BJ (cell line): ENCODE measurements around the gene VIL1. TPM values are rescaled to one million over a fixed set of nuclear protein-coding genes. Genes with fewer than 3 reads are reported as not detected.

Experiments
- CTCF ChIA-PET: fragments of 350-600 bp; formaldehyde crosslinking; extraction: SDS; loops from one replicate; lab custom pipeline; 2021; ENCODE audit warnings: antibody characterized with exemption, inconsistent platforms; lab: Yijun Ruan, JAX
- POLR2A ChIA-PET: fragments of 300-600 bp; sonication (Branson Sonifier 250); formaldehyde crosslinking; extraction: SDS; loops from one replicate; lab custom pipeline; 2021; ENCODE audit warnings: antibody characterized with exemption; lab: Charles Lee
- DNase-seq: peaks from one replicate; pipeline ENCODE4 v3.0.0-alpha.2; 2011; ENCODE audit warnings: low read depth
- H3K27me3 ChIP-seq: 2 replicates; pipeline ENCODE4 v1.6.0; 2011; ENCODE audit warnings: low read length; ENCODE audit not compliant: control insufficient read depth, insufficient read depth
- H3K36me3 ChIP-seq: 2 replicates; pipeline ENCODE4 v1.5.1; 2011; ENCODE audit warnings: low read length; ENCODE audit not compliant: control insufficient read depth, insufficient read depth
- H3K4me3 ChIP-seq: 2 replicates; pipeline ENCODE4 v1.5.1; 2011; ENCODE audit warnings: low read depth, mild to moderate bottlenecking, control low read depth, low read length
- polyA plus RNA-seq: library from polyadenylated mRNA; depleted of rRNA; stranded (reverse); fragments of >200 nt; gene quantifications from 2 replicates; pipeline ENCODE4 v1.2.3, GENCODE V29; 2011
- TF ChIP-seq, protein P1 (sequence below): IDR thresholded peaks from 2 replicates; pipeline ENCODE4 v1.5.1; 2011; ENCODE audit warnings: low read depth, mild to moderate bottlenecking, control low read depth, inconsistent platforms, low read length, moderate library complexity; ENCODE audit not compliant: insufficient read depth

Gene VIL1
- polyA plus RNA-seq, 1 experiment, result not detected

- TF ChIP-seq, protein P1, sequence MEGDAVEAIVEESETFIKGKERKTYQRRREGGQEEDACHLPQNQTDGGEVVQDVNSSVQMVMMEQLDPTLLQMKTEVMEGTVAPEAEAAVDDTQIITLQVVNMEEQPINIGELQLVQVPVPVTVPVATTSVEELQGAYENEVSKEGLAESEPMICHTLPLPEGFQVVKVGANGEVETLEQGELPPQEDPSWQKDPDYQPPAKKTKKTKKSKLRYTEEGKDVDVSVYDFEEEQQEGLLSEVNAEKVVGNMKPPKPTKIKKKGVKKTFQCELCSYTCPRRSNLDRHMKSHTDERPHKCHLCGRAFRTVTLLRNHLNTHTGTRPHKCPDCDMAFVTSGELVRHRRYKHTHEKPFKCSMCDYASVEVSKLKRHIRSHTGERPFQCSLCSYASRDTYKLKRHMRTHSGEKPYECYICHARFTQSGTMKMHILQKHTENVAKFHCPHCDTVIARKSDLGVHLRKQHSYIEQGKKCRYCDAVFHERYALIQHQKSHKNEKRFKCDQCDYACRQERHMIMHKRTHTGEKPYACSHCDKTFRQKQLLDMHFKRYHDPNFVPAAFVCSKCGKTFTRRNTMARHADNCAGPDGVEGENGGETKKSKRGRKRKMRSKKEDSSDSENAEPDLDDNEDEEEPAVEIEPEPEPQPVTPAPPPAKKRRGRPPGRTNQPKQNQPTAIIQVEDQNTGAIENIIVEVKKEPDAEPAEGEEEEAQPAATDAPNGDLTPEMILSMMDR, result no peak
- DNase-seq, result no peak
- H3K27me3 ChIP-seq, result no peaks in the 10 kb centered on the region; the same call in 1 of the 2 replicates
- POLR2A ChIA-PET, result no interaction called here
- no peaks in the 10 kb centered on the region for H3K36me3 ChIP-seq
- CTCF ChIA-PET, result no interaction called here
- no peak overlapping the region for H3K4me3 ChIP-seq
These were observed 19.0 kb downstream of the VIL1 start for GRCh38 chr2:218437969-218438368.

DNA sequence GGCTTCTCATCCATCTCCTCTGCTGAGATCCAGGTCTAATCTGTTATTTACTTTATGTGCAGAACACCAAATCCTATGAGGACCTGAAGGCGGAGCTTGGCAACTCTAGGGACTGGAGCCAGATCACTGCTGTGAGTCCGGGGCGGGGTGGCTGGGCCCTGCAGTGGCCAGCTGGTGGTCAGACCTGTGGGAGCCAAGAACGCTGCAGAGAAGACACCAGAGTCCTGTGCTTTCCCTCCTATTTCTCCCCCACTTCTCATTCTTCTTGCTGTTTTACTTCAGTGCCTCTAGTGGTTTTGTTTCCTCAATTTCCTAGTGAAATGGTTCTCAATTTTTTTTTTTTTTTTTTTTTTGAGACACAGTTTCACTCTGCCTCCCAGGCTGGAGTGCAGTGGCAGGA is 19.7 kb downstream of the VIL1 start:
- CTCF ChIA-PET, result no interaction called here
- no peak for DNase-seq
- H3K4me3 ChIP-seq, result no peak overlapping the region
- TF ChIP-seq, protein P1, result no peak
- POLR2A ChIA-PET, result no interaction called here
- H3K36me3 ChIP-seq, result no peaks in the 10 kb centered on the region
- no peaks in the 10 kb centered on the region; the same call in 1 of the 2 replicates for H3K27me3 ChIP-seq

DNA sequence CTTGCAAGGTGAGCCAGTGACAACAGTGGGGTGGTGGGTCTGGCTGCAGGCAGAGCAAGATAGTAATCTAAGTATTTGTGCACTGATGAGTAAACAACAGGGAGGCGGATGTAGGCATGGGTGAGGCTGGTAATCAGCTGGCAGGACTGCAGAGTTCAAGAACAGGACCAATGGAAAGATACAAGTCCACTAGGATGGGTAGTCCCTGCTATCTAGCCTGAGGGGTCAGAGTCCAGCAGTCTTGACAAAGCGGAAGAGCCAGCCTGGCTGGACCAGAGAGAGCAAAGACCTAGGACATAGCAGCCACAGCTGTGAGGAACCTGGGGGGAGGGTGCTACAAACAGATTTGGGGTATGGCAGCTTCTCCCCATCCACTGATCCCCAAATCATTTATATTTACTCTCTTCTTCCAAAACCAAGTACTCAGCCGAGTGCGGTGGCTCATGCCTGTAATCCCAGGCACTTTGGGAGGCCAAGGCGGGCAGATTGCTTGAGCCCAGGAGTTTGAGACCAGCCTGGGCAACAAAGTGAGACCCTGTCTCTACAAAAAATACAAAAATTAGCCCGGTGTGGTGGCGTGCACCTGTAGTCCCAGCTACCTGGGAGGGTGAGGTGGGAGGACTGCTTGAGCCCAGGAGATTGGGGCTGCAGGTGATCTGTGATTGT is 25.9 kb downstream of the VIL1 start:
- H3K27me3 ChIP-seq, result no peaks in the 10 kb centered on the region; the same call in 1 of the 2 replicates
- CTCF ChIA-PET, result interaction anchor here (1.0 to 1.2 kb wide), 3 partner anchors 11 to 22 kb away, joined by 3 to 4 read pairs (median 3); no protein-coding TSS in a partner anchor
- no peak for DNase-seq
- TF ChIP-seq, protein P1, result no peak
- H3K4me3 ChIP-seq, result no peak overlapping the region
- POLR2A ChIA-PET, result no interaction called here
- no peaks in the 10 kb centered on the region for H3K36me3 ChIP-seq

GRCh38 chr2:218445602-218446001 is 26.7 kb downstream of the VIL1 start:
- CTCF ChIA-PET, result interaction anchor here (0.5 to 1.2 kb wide), 2 partner anchors 16 to 23 kb away, joined by 3 to 4 read pairs; no protein-coding TSS in a partner anchor
- TF ChIP-seq, protein P1, result no peak
- H3K27me3 ChIP-seq, result no peaks in the 10 kb centered on the region; the same call in 1 of the 2 replicates
- H3K4me3 ChIP-seq, result no peak overlapping the region
- DNase-seq, result no peak
- POLR2A ChIA-PET, result no interaction called here
- no peaks in the 10 kb centered on the region for H3K36me3 ChIP-seq

- H3K27me3 ChIP-seq, result no peaks in the 10 kb centered on the region; the same call in 1 of the 2 replicates
- no peak overlapping the region for H3K4me3 ChIP-seq
- H3K36me3 ChIP-seq, result no peaks in the 10 kb centered on the region
- POLR2A ChIA-PET, result no interaction called here
- CTCF ChIA-PET, result no interaction called here
- no peak for DNase-seq
- TF ChIP-seq, protein P1, result no peak
These were observed 27.6 kb downstream of the VIL1 start for GRCh38 chr2:218446547-218446946.
